ENCODE data around the gene NCOA7. TPM values are rescaled to one million over a fixed set of nuclear protein-coding genes. Genes with fewer than 3 reads are reported as not detected.

NCOA7 gene
- total RNA-seq, 1 experiment from 2014 or later = 9.4 TPM

- H3K9me3 ChIP-seq (ENCODE audit: control insufficient read depth, low read depth, low read length) = no peaks in the 10 kb centered on the region
- no peak overlapping the region for H3K56ac ChIP-seq (ENCODE audit: insufficient read length, low read depth, low read length)
- H4K91ac ChIP-seq (ENCODE audit: insufficient read length, low read depth, low read length) = no peak overlapping the region
- Mint-ChIP-seq H3K4me3 (no peak overlapping the region), H3K9me3 (no peaks in the 10 kb centered on the region), H3K27me3 (ENCODE audit: low read depth) (no peaks in the 10 kb centered on the region), H3K36me3 (ENCODE audit: insufficient read depth in 1 of 3, low read depth in 3 of 3) (no peaks in the 10 kb centered on the region), H3K27ac (peak overlapping the region in 1 of 3 experiments; percentile 17; a peak in 1 of 7 replicates), H3K4me1 (no peaks in the 10 kb centered on the region)
- no peak overlapping the region for H3K27ac ChIP-seq (ENCODE audit: insufficient read length, low read depth, low read length)
- no peaks in the 10 kb centered on the region for H3K79me1 ChIP-seq (ENCODE audit: insufficient read depth, low read depth, low read length, poor library complexity, severe bottlenecking)
- H3K23me2 ChIP-seq (ENCODE audit: insufficient read length, low read depth, low read length, poor library complexity, severe bottlenecking) = no peaks in the 10 kb centered on the region
- H2BK15ac ChIP-seq (ENCODE audit: low read depth, low read length) = no peak overlapping the region
- no peak overlapping the region for H3K9ac ChIP-seq (ENCODE audit: extremely low read depth, insufficient read length, low read length)
- H3K23ac ChIP-seq (ENCODE audit: insufficient read length, low read depth, low read length) = no peak overlapping the region
- no peak overlapping the region for H3T11ph ChIP-seq (ENCODE audit: low read length)
- H2AFZ ChIP-seq (ENCODE audit: low read length) = no peak overlapping the region
- no peak for TF ChIP-seq CTCF (conservative IDR thresholded peaks at IDR 0.05)
- H2BK5ac ChIP-seq (ENCODE audit: insufficient read length, low read length) = no peak overlapping the region
- H3K18ac ChIP-seq (ENCODE audit: insufficient read length, low read depth, low read length) = no peak overlapping the region
- DNase-seq = no peak
- no peak overlapping the region for H4K8ac ChIP-seq (replicated peaks; ENCODE audit: insufficient read length, low read depth, low read length)
- no CpG with 5 or more reads among the region's 3 CpGs for WGBS (ENCODE audit: extremely low coverage, insufficient read length, low lambda C conversion rate)
- no peak overlapping the region for H2BK12ac ChIP-seq (ENCODE audit: insufficient read length, low read depth, low read length)
- H3K14ac ChIP-seq (ENCODE audit: insufficient read depth, low read length) = no peak overlapping the region
- no peaks in the 10 kb centered on the region for H3K4me1 ChIP-seq (ENCODE audit: insufficient read depth, low read length)
- H2BK120ac ChIP-seq (ENCODE audit: low read depth, low read length, poor library complexity, severe bottlenecking) = no peak overlapping the region
- no peak overlapping the region for H3K4ac ChIP-seq (ENCODE audit: low read depth, low read length)
- H2BK20ac ChIP-seq (ENCODE audit: low read depth, low read length, poor library complexity, severe bottlenecking) = no peak overlapping the region
- no peak overlapping the region for H3K4me2 ChIP-seq (ENCODE audit: insufficient read depth, insufficient read length, low read length)
- H4K5ac ChIP-seq (ENCODE audit: insufficient read length, low read depth, low read length) = no peak overlapping the region
- H4K20me1 ChIP-seq (ENCODE audit: control insufficient read depth, insufficient read depth, insufficient read length) = no peaks in the 10 kb centered on the region
- H3K79me2 ChIP-seq (ENCODE audit: insufficient read depth, low read length) = no peaks in the 10 kb centered on the region
- H3K27me3 ChIP-seq (ENCODE audit: insufficient read depth, low read length) = no peaks in the 10 kb centered on the region
- no peak overlapping the region for H2AK5ac ChIP-seq (ENCODE audit: insufficient read length, low read length)
Observed at GRCh38 chr6:125979101-125979500, 188.3 kb downstream of the NCOA7 start.

Other genes starting within 250 kb of the NCOA7 start
- gene HEY2, start 41.3 kb upstream of the NCOA7 start, total RNA-seq (2021) = 5.6 and 6.6 TPM in 2 replicates
- 11.5 and 11.7 TPM in 2 replicates for gene HINT3, start 165.8 kb downstream of the NCOA7 start, total RNA-seq (2021)
- gene TRMT11, start 195.6 kb downstream of the NCOA7 start, total RNA-seq (2021) = 26.9 and 31.1 TPM in 2 replicates